HG02884 (cell line): ENCODE measurements around the gene CMC1.

Experiments
- ATAC-seq: cut with Tn5 transposase; IDR thresholded peaks from one replicate; pipeline ENCODE4 v1.9.1; 2021; ENCODE audit warnings: mild to moderate bottlenecking, moderate library complexity; ENCODE audit not compliant: unreplicated experiment

The CMC1 gene

GRCh38 chr3:28295898-28296490 lies 54.6 kb downstream of the CMC1 start:
- ATAC-seq = no peak

DNA sequence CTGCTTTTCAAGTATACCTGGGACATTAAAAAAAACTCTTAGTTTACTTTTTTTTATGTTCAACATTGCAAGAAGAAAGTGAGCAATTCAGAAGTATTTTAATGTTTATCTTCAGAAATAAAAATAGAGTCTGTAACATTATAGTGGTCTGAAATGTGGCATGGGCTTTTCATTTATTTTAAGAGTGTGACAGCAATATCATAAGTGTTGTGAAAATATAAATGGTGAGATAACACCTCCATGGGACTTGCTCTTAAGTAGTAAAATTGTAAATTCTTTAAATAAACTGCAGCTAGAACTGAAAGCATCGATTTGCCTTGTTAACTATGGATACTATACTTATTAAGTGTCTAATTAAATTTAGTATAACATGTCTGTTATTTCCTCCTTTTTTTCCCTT lies 58.3 kb downstream of the CMC1 start:
- no peak for ATAC-seq

- ATAC-seq = no peak
Observed at GRCh38 chr3:28300345-28300962, 59.0 kb downstream of the CMC1 start.

- no peak for ATAC-seq
Observed at GRCh38 chr3:28301688-28302087, 60.3 kb downstream of the CMC1 start.

- ATAC-seq = no peak
Observed at GRCh38 chr3:28308196-28308595, 66.8 kb downstream of the CMC1 start.

- no peak for ATAC-seq
Observed at GRCh38 chr3:28315711-28316110, 74.3 kb downstream of the CMC1 start.

GRCh38 chr3:28316226-28316625 lies 74.8 kb downstream of the CMC1 start:
- no peak for ATAC-seq

GRCh38 chr3:28317438-28318022 lies 76.1 kb downstream of the CMC1 start:
- ATAC-seq = peak; percentile 88

DNA sequence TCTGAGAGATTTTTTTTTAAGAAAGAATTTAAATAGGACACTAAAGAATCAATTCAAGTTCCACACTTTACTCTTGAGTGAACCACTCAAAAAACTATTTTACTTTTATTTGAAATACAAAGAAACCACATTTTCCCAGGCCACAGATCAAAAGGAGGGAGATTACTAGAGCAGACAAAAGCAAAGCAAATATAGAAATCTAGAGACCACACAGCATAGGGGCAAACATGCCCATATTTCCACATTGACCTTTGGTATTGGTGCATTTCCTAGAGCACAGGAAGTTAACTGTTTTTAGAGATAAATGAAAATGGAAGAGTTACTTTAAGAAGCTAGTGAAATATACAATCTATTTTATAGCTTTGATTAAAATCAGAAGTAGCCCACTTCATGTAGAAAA lies 79.6 kb downstream of the CMC1 start:
- no peak for ATAC-seq

GRCh38 chr3:28322464-28322863 lies 81.0 kb downstream of the CMC1 start:
- ATAC-seq = no peak

DNA sequence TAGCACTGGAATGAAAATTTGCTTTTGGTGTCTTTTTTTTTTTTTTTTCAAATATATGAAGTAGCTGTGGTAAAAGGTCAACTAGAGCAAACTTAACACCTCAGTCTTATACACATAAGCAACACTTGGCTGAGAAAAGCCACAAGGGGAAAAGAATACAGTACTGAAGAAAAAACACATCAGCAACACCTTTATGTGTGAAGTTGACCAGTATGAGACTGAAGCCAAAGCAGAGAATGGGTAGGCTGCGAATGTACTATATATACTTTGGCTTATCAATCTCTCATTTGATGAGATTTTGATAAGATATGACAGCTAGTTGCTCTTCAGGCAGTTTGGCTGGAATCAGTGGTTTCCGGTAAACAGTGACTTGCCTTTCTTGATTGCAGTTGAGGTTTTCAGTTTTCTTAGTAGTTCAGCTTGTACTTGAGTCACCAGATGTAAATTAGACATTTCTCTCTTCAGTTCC lies 85.1 kb downstream of the CMC1 start:
- peak; percentile 65 for ATAC-seq

DNA sequence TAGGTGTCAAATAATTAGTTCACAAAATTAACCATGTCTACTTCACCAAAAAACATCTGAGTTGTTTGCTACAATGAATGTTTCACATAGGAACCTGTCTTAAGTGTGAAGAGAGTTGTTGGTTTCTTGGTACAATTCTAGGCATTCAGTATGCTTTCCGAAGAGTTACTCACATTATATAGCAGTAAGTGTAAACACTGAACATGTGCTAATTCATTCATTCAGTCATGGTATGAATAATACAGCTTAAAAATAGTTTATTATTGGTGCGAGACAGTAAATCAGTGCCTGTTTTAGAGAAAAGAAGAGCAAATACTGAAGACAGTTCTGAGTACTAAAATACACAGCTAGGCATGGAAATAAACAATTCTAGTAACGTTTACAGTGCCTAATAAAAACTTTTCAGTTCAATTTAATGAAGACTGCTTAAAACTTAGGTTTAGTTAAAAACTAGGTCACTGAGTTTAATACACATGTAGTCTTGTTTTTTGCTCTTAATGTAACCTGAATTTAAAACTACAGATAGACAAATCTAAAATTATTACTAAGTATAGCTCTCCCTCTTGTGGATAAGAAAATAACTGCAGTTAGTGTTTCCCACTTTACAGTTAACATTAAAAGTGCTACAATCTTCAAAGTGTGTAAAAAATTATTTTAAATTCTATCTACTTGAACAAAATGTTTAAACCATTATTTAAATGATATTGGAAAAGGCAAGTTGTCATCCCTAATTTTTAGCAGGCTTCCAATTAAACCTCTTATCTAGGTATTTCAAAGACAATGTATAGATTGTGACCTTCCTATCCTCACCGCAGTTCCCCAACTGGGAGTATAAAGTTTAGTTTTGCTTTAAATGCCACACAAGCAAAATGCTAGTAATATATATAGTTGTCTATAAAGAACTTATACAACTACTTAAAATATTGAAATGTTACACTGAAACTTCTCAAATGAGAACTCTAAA lies 87.1 kb downstream of the CMC1 start:
- ATAC-seq = no peak

- no peak for ATAC-seq
Observed at GRCh38 chr3:28334552-28334951, 93.1 kb downstream of the CMC1 start.

DNA sequence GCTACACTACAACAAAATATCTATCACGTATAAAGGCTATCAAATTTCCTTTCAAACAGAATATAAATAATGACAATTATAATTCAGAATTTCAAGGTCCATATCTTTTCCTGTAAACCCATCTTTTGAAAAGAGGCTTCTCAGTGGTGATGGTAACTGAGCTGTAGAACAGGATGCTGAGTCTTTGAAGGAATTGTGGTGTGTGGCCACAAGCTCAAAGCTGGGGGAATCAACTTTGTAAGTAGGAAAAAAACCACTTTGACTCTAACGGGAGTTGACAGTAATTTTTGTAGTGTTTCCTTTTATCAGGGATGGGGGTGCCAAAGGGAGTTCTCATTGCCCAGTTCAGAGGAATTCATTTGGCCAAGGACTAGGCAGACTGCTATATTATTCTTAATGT lies 93.8 kb downstream of the CMC1 start:
- ATAC-seq = no peak

- no peak for ATAC-seq
Observed at GRCh38 chr3:28337230-28337629, 95.8 kb downstream of the CMC1 start.

DNA sequence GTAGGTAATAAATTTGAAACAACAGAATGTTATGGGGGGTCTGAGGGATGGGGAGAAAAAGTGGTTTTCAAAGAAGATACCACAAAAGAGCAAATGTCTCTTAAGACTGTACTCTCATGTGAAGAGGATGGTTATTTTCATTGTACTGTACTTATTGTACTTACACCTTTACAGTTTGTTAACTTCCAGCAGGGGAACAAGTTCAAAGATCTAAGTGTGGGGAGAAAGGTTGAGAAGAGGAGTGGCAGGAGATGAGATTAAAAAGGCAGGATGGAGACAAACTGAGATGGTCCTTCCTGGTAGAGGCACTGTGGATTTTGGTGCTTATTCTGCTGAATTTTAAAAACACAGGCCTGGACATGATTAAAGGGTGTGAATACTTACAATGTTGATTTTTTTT lies 101.7 kb downstream of the CMC1 start:
- ATAC-seq = no peak

GRCh38 chr3:28345690-28346089 lies 104.3 kb downstream of the CMC1 start:
- no peak for ATAC-seq

DNA sequence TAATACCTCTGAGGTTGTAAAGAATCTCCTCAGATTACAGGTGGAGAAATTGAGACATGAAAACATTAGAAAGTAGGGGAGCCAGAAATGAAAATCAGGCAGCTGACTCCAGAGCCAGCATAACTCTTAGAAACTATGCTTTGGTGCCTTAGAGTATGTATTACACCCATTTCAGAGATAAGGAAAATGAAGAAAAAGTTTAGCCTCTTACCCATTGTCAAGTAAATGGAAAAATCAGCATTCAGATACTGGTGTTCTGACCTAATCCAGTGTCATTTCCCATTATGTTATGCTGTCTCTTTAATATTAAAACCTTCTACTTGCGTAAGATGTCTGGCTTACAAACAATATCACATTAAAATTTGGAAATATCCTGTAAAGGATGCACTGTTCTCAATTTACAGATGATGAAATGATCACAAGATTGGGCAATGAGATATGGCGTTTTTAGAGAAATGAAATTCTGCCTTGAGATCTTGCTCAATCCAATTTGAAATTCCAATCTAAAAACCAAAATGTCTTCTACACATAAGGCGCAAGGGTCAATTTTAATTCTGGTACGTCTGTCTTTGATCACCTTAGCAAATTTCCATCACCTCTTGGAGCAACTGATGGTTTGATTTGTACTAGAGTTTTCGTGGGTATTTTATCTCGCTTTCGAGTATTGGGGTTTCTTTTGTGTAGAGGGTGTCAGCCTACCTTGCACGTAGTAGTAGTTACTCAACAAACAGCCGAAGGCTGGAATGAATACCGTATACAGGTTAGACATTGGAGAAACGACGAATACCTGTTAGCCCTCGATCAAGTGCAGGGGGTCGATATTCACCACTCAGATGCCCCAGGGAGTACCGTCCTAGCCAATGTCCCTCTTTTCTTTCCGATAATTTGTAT lies 106.2 kb downstream of the CMC1 start:
- no peak for ATAC-seq

- no peak for ATAC-seq
Observed at GRCh38 chr3:28348265-28348628, 106.8 kb downstream of the CMC1 start.

DNA sequence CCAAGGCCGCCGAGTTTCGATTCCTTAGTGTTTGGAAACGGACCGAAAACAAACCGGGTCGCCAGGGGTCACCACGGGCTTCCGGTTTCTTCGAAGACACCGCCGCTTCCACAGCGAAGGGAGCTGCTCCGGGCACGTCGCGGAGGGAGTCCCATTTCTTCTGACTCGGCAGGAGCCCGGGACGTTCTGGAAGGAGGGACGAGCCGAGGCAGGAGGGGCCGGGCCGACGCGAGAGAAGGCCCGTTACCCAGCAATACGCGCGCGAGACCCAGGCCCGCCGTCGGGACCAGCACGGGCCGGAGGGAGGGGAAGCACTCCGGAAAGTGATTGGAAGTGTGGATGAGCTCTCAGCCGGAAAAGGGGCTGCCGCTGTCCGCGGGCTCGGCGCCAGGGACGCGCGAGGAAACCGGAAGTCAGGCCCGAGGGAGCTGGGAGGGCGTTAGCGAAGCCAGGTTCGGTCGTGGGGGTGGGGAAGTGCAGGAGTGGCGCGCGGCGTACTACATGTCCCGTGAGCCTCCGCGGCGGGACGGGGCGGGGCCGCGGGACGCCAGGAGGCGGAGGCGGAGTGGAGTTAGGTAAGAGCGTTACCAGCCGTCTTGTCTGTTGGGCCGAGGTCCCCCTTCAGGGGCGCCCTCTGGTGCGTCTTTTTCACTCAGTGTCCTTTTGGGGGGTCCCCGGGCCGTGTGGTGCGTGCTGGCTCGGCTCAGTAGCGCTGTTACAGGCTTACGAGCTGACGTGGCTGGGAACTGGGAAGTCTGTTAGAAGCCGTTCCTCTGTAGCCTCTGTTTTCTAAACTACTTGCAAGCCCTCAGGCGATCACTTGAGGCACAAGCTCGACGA lies 107.4 kb downstream of the CMC1 start, which contains the start of the genes AZI2 and ZCWPW2:
TSS of gene AZI2 (minus strand) at position 196 of the 840 bp plus-strand sequence. CDS start 8,207 bp downstream, outside the sequence.
TSS of gene ZCWPW2 (plus strand) at position 93 of the 840 bp plus-strand sequence. CDS start 64,348 bp downstream, outside the sequence.
- peak; percentile 84 for ATAC-seq
